Measurements from ENCODE around the gene BRD4. TPM values are rescaled to one million over a fixed set of nuclear protein-coding genes. Genes with fewer than 3 reads are reported as not detected.

BRD4 gene
- total RNA-seq, 4 donors from 2014 or later: 5.6 to 156 (median 16.6) TPM

DNA sequence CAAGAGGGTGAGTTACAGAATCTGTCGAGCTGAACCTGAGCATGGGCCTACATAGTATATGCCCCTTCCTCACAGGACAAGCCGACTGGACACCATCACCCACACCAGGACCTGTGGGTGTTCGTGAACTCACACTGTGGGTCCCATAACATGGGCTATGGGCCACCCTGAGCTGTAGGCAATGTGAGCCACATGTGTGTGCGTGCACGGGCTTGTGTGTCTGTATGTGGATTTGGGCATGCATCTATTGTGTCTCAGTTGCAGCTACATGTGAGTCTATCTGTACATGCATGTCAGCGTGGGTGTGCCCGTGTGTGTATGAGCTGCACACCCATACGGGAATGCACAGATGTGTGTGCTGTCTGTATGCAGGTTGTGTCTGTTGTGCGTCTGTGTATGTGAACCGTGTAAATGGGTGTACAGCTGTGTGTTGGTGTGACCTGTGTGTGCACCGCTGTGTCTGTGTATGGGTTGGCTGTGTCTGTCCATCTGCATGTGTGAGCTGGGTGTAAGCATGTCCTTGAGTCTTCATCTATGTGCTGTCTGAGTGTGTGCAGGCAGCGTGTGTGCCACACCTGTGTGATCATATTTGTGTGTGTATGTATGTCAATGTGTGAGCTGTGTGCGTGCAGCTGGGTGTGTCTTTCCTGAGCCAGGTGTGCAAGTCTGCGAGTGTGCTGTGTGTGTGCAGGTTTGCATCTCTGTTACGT is 133.2 kb downstream of the BRD4 start:
- Histone ChIP-seq H3K36me3 (no peaks in the 10 kb centered on the region), H3K27me3 (no peaks in the 10 kb centered on the region), H3K27ac (peak overlapping the region; percentile 67 to 86), H3K4me3 (peak overlapping the region; percentile 32 to 55), H3K9me3 (no peaks in the 10 kb centered on the region), H3K4me1 (peaks cover 0 to 16% of the 10 kb centered on the region in 2 donors)
- DNase-seq: no peak
- intact Hi-C loops (cut with DNase I; ENCODE audit: low total_unique reads): loop anchor here (10.0 kb wide), 1 partner anchor 56 kb away; no protein-coding TSS in a partner anchor
- no peak for TF ChIP-seq POLR2A (IDR thresholded peaks at IDR 0.05)
- TF ChIP-seq, protein P1, sequence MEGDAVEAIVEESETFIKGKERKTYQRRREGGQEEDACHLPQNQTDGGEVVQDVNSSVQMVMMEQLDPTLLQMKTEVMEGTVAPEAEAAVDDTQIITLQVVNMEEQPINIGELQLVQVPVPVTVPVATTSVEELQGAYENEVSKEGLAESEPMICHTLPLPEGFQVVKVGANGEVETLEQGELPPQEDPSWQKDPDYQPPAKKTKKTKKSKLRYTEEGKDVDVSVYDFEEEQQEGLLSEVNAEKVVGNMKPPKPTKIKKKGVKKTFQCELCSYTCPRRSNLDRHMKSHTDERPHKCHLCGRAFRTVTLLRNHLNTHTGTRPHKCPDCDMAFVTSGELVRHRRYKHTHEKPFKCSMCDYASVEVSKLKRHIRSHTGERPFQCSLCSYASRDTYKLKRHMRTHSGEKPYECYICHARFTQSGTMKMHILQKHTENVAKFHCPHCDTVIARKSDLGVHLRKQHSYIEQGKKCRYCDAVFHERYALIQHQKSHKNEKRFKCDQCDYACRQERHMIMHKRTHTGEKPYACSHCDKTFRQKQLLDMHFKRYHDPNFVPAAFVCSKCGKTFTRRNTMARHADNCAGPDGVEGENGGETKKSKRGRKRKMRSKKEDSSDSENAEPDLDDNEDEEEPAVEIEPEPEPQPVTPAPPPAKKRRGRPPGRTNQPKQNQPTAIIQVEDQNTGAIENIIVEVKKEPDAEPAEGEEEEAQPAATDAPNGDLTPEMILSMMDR (IDR thresholded peaks at IDR 0.05): no peak

DNA sequence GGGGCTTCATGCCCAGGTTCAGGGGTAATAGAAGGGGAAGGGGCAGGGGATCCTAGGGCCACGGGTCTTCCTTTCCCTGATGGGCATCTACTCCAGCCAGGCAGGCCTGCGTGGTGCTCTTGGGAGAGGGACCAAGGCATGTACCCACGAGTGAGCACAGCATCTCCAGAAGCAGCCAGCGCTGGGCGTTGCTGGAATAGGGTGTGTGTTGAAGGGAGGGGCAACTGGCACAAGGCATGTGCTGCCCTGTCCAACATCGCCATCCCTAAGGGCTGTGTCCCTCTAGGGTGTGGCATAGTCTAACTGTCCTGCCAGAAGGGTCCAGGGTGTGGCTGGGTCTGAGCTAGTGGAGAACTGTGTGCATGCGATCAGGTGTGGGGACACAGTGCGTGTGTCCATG is 134.4 kb downstream of the BRD4 start:
- Histone ChIP-seq H3K27me3 (no peaks in the 10 kb centered on the region), H3K27ac (peak overlapping the region in 1 of 2 donors; percentile 41), H3K4me1 (peaks cover 0 to 16% of the 10 kb centered on the region in 2 donors), H3K9me3 (no peaks in the 10 kb centered on the region), H3K4me3 (no peak overlapping the region), H3K36me3 (no peaks in the 10 kb centered on the region)
- TF ChIP-seq, protein P1 (IDR thresholded peaks at IDR 0.05): no peak
- no peak for TF ChIP-seq POLR2A (IDR thresholded peaks at IDR 0.05)
- DNase-seq: no peak
- intact Hi-C loops (cut with DNase I; ENCODE audit: low total_unique reads): loop anchor here (10.0 kb wide), 1 partner anchor 57 kb away; no protein-coding TSS in a partner anchor

DNA sequence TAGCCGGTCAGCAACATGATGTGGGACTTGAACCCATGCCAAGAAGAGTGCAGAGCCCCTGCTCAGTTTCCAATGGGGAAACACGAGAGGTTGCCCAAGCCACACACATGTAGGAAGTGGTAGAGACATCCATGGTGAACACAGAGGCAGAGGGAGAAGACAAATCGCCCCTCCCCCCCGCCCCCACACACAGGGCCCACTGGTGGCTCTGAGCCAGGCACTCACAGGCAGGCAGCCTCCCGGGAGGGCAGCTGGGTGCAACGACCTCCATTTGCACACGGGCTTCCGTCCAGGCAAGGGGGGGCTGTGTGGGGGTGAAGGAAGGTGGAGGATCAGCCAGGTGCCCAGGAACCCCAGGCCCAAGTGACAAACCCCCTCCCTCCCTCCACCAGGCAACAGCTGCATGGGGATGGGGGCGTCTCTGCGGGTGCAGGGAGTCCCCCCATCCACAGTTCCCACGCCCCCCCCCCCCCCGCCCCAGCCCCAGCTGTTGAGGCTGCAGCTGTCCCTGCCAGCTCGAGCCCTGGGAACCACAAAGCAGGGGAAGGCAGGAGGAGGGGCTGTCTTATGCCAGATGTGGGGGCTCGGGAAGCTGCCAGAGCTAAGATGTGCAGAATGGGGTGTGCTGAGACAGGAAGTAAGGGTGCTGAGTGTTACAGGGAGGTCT is 134.9 kb downstream of the BRD4 start:
- TF ChIP-seq POLR2A (IDR thresholded peaks at IDR 0.05): no peak
- TF ChIP-seq, protein P1 (IDR thresholded peaks at IDR 0.05): no peak
- Histone ChIP-seq H3K9me3 (no peaks in the 10 kb centered on the region), H3K27ac (peak overlapping the region in 1 of 2 donors; percentile 53), H3K4me3 (no peak overlapping the region), H3K4me1 (peaks cover 0 to 16% of the 10 kb centered on the region in 2 donors), H3K36me3 (no peaks in the 10 kb centered on the region), H3K27me3 (no peaks in the 10 kb centered on the region)
- intact Hi-C loops (cut with DNase I; ENCODE audit: low total_unique reads): loop anchor here (10.0 kb wide), 1 partner anchor 57 kb away; no protein-coding TSS in a partner anchor
- DNase-seq: no peak

DNA sequence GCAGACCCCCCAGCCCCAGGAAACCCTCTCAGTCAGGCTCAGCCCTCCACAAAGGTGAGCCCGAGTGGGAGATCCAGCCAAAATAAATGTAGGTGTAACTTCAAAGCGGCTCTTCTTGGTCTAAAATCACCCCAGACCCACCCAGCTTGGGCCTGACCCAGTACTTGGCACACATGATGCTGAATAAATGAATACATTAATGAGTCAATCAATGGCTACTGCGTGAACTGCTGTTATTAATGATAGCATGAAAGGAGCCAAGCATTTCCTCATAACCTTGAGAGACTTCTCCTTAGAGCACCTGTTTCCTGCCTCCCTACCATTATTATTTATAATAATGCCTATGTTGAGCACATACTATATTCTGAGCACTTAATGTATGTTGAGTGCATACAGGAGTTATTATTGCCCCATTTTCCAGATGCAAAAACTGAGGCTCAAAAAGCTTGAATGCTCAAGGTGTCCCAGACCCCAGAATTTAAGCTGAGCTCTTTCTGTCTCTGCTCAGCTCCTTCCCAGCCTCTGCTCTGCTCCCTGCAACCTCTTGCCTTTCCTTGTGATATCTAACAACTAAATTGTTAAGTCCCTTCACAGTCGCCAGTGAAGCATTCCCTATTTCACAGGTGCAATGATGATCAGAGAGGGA is 135.9 kb downstream of the BRD4 start:
- peak overlapping the region in 1 of 2 donors; percentile 7 for H3K4me3 ChIP-seq
- no peaks in the 10 kb centered on the region for H3K9me3 ChIP-seq
- H3K36me3 ChIP-seq: no peaks in the 10 kb centered on the region
- H3K27ac ChIP-seq: peak overlapping the region; percentile 27 to 53
- H3K4me1 ChIP-seq: peaks cover 0 to 16% of the 10 kb centered on the region in 2 donors
- intact Hi-C loops (cut with DNase I; ENCODE audit: low total_unique reads): loop anchor here (10.0 kb wide), 1 partner anchor 58 kb away; no protein-coding TSS in a partner anchor
- no peak for DNase-seq
- TF ChIP-seq POLR2A (IDR thresholded peaks at IDR 0.05): no peak
- TF ChIP-seq, protein P1 (IDR thresholded peaks at IDR 0.05): no peak
- no peaks in the 10 kb centered on the region for H3K27me3 ChIP-seq
